Peyer's patch (tissue), 4 donors: ENCODE results near the gene PPP1R12B. TPM values are rescaled to one million over a fixed set of nuclear protein-coding genes. Genes with fewer than 3 reads are reported as not detected.

Experiments used
- DNase-seq, 3 donors: peaks; one replicate each; pipeline ENCODE4 v3.0.0-alpha.2; 2017 to 2019
- H3K27ac ChIP-seq, 4 donors: fragments of 200-600 bp; sonication (generic); one replicate each; pipeline ENCODE4 v1.5.1; 2016 to 2019
- H3K27me3 ChIP-seq, 2 donors: fragments of 200-600 bp; sonication (generic); one replicate each; pipeline ENCODE4 v1.5.1; 2019
- H3K36me3 ChIP-seq, 3 donors: fragments of 200-600 bp; sonication (generic); one replicate each; pipeline ENCODE4 v1.5.1; 2016 to 2019
- H3K4me1 ChIP-seq, 4 donors: fragments of 200-600 bp; sonication (generic); one replicate each; pipeline ENCODE4 v1.5.1; 2016 to 2019
- H3K4me3 ChIP-seq, 4 donors: fragments of 200-600 bp; sonication (generic); 1 replicate in 3 of 4; 2 replicates in 1 of 4; pipeline ENCODE4 v1.5.1; 2016 to 2019; ENCODE audit warnings: mild to moderate bottlenecking in 1 of 4
- H3K9me3 ChIP-seq, 4 donors: fragments of 200-600 bp; sonication (generic); one replicate each; pipeline ENCODE4 v1.5.1; 2016 to 2019; ENCODE audit warnings: mild to moderate bottlenecking in 1 of 4
- POLR2A ChIP-seq, 2 donors: fragments of 450-650 bp; IDR thresholded peaks; one replicate each; pipeline ENCODE4 v1.5.1; 2017; ENCODE audit warnings: antibody characterized with exemption in 2 of 2, mild to moderate bottlenecking in 2 of 2, moderate library complexity in 2 of 2
- total RNA-seq, 4 donors: library from RNA; depleted of rRNA; stranded (reverse); fragments of >200 nt; gene quantifications; one replicate each; pipeline ENCODE4 v1.1.0, GENCODE V29; 2016
- TF ChIP-seq, protein P1 (sequence below), 6 experiments: fragments of 450-650 bp in 4 of 6; fragments of 200-600 bp in 2 of 6; sonication (generic) in 1 of 6; IDR thresholded peaks; one replicate each; pipeline ENCODE4 v1.5.1; 2017 to 2019; ENCODE audit warnings: antibody characterized with exemption in 6 of 6, mild to moderate bottlenecking in 3 of 6, moderate library complexity in 1 of 6

The PPP1R12B gene
- total RNA-seq, 4 donors from 2014 or later, result 33.1 to 131 (median 90.8) TPM

DNA sequence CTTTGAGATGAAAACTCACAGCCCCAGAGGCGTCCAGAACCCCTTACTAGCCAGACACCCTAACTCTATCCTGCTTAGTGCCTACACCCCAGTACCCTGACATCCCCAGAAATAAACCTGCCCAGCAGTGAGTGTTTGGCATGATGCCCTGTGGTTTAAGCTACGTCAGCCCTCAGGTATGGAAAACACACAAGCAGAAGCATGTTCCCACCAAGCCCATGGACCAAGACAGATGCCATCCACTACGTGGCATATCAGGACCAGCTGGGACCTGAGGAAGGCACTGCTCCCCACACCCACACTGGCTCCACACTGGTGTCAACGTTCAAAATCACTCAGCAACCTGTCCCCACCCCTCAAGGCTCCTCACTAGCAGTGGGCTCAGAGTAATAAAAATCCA lies 245.3 kb downstream of the PPP1R12B start:
- Histone ChIP-seq H3K9me3 (no peaks in the 10 kb centered on the region), H3K27me3 (no peaks in the 10 kb centered on the region), H3K4me1 (peaks cover 0 to 4% (median 0%) of the 10 kb centered on the region in 4 donors), H3K27ac (no peak overlapping the region), H3K36me3 (no peaks in the 10 kb centered on the region), H3K4me3 (no peak overlapping the region)
- DNase-seq, result no peak
- TF ChIP-seq, protein P1, sequence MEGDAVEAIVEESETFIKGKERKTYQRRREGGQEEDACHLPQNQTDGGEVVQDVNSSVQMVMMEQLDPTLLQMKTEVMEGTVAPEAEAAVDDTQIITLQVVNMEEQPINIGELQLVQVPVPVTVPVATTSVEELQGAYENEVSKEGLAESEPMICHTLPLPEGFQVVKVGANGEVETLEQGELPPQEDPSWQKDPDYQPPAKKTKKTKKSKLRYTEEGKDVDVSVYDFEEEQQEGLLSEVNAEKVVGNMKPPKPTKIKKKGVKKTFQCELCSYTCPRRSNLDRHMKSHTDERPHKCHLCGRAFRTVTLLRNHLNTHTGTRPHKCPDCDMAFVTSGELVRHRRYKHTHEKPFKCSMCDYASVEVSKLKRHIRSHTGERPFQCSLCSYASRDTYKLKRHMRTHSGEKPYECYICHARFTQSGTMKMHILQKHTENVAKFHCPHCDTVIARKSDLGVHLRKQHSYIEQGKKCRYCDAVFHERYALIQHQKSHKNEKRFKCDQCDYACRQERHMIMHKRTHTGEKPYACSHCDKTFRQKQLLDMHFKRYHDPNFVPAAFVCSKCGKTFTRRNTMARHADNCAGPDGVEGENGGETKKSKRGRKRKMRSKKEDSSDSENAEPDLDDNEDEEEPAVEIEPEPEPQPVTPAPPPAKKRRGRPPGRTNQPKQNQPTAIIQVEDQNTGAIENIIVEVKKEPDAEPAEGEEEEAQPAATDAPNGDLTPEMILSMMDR (IDR thresholded peaks at IDR 0.05), result no peak
- no peak for TF ChIP-seq POLR2A (IDR thresholded peaks at IDR 0.05)

DNA sequence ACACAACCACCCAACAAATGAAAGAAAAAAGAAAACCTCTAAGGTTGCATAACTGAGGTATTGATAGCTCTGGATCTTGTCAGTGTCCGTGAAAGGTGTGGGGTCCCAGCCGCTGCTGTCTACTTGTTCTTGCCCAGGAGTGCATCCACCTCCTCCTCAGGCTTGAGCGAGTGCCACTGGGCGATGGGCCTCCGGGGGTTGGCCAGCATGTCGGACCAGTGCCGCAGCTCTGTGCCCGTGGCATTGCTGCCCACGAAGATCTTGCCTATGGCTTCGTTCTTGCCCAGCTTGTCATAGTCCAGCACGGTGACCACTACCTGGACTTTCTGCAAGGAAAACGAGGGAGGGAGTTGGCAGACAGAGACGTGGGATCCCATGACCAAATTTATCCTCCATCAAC lies 248.1 kb downstream of the PPP1R12B start:
- Histone ChIP-seq H3K4me3 (no peak overlapping the region), H3K27me3 (no peaks in the 10 kb centered on the region), H3K9me3 (no peaks in the 10 kb centered on the region), H3K4me1 (no peaks in the 10 kb centered on the region), H3K27ac (no peak overlapping the region), H3K36me3 (no peaks in the 10 kb centered on the region)
- TF ChIP-seq, protein P1 (IDR thresholded peaks at IDR 0.05), result no peak
- no peak for TF ChIP-seq POLR2A (IDR thresholded peaks at IDR 0.05)
- DNase-seq, result no peak

DNA sequence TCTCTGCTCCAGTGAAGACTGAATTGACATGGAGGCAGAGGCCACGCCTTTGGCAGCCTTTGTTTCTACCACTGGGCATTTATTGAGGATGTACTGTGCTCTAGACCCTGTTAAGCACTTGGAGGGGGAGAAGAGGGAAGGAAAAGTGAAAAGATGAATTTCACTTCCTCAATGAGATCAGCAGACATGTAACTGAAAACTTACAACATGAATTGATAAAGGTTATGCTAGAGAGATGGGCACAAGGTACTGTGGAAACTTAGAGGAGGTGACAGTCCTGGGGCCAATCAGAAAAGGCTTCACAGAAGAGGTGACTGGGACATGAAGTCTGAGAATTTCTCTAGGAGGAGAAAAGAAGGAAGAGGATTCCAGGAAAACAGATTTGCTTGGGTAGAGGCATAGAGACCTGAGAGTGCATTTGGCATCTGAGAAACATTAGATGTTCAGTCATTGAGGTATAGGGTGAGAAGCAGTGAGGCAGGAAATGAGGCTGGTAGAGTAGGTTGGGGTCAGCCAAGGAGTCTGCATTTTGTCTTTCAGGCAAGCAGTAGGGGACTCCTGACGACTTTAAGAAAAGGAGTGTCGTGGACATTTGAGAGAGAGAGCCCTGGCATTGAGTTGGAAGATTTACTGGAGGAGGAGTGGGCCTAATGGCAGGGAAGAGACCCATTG lies 248.7 kb downstream of the PPP1R12B start:
- no peaks in the 10 kb centered on the region for H3K9me3 ChIP-seq
- H3K4me1 ChIP-seq, result no peaks in the 10 kb centered on the region
- no peak overlapping the region for H3K27ac ChIP-seq
- no peak for DNase-seq
- no peaks in the 10 kb centered on the region for H3K36me3 ChIP-seq
- no peak overlapping the region for H3K4me3 ChIP-seq
- no peak for TF ChIP-seq POLR2A (IDR thresholded peaks at IDR 0.05)
- TF ChIP-seq, protein P1 (IDR thresholded peaks at IDR 0.05), result no peak
- H3K27me3 ChIP-seq, result no peaks in the 10 kb centered on the region

DNA sequence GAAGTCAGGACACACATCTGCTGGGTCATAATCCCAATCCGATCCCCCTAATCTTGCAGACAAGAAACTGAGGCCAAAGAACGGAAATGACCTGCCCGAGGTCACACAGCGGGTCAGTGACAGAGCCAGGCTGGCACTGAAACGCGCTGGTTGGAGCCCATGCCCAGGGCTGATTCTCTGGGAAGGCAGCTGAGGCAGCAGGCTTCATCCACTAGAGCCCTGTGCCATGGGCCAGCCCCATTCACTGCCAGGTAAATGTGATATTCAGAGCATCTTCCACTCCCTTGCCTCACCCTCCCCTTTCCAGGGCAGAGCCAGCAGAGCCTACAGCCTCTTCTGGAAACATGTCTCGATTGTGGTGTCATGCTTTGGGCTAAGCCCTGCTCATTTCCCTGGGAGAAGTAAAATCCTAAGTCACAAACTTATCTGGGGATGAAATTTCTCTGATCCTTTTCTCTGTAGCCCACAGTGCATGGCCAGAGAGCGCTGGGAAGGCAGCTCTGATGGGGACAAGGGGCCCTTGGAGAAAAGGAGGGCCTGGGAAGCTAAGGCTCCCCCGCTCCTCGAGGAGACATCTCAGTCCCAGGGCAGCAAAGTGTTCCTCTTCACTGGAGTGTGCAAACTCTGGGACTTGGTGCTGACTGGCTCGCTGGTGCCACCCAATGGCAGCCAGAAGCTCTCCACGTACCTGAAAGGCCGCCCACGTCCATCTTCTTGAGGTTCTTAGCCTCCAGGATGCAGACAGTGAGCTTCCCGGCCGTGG lies 251.4 kb downstream of the PPP1R12B start:
- Histone ChIP-seq H3K27me3 (no peaks in the 10 kb centered on the region), H3K4me1 (no peaks in the 10 kb centered on the region), H3K27ac (no peak overlapping the region), H3K36me3 (no peaks in the 10 kb centered on the region), H3K4me3 (no peak overlapping the region), H3K9me3 (no peaks in the 10 kb centered on the region)
- no peak for TF ChIP-seq POLR2A (IDR thresholded peaks at IDR 0.05)
- TF ChIP-seq, protein P1 (IDR thresholded peaks at IDR 0.05), result peak in 5 of 6 experiments; percentile 44 to 65 (median 59)
- peak; percentile 36 to 69 (median 67) for DNase-seq

DNA sequence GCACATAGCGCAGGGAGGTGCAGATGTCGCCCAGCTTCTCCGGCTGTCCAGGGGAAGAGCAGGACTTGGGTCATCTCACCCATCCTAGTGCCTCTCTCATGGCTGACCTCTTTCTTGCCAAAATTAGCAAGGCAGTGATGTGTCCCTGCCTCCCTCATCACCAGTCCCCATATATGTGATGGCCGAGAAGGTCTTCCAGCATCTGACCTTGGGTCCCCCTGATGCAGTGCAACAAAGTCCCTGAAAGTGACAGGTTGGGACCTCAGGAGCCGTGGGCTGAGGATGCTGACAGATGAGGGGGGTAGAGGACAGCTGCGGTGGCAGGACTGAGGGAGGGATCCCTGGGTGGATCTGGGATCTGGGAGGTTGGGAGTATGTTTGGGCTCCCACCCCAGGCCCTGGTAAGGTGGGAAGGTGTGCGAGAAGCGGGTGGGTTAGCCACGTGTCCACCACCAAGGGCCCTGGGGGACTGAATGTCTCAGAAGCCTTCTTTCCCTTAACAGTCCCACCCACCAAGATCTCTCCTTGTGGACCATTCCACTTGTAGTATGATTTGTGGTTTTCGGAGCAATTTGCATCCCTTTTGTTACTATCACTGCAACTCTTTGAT lies 252.0 kb downstream of the PPP1R12B start:
- DNase-seq, result no peak
- Histone ChIP-seq H3K9me3 (no peaks in the 10 kb centered on the region), H3K4me3 (no peak overlapping the region), H3K4me1 (no peaks in the 10 kb centered on the region), H3K36me3 (no peaks in the 10 kb centered on the region), H3K27ac (no peak overlapping the region), H3K27me3 (no peaks in the 10 kb centered on the region)
- TF ChIP-seq, protein P1 (IDR thresholded peaks at IDR 0.05), result no peak
- no peak for TF ChIP-seq POLR2A (IDR thresholded peaks at IDR 0.05)
